GM21723 (cell line): Measurements from ENCODE around the gene PLD2.

Experiments
- ATAC-seq: cut with Tn5 transposase; IDR thresholded peaks from one replicate; pipeline ENCODE4 v1.9.1; 2021; ENCODE audit warnings: mild to moderate bottlenecking, moderate library complexity; ENCODE audit not compliant: unreplicated experiment

PLD2 gene

GRCh38 chr17:4833941-4834680, 27.2 kb downstream of the PLD2 start:
- no peak for ATAC-seq

GRCh38 chr17:4834681-4835020, 27.7 kb downstream of the PLD2 start:
- no peak for ATAC-seq

GRCh38 chr17:4836221-4836620, 29.3 kb downstream of the PLD2 start:
- no peak for ATAC-seq

- no peak for ATAC-seq
Observed at GRCh38 chr17:4837471-4838308, 30.7 kb downstream of the PLD2 start.

- ATAC-seq = no peak
Observed at GRCh38 chr17:4838309-4838785, 31.4 kb downstream of the PLD2 start.

GRCh38 chr17:4839221-4839620, 32.3 kb downstream of the PLD2 start:
- ATAC-seq = no peak

GRCh38 chr17:4839965-4840892, 33.3 kb downstream of the PLD2 start:
- ATAC-seq = no peak

- no peak for ATAC-seq
Observed at GRCh38 chr17:4840893-4841242, 33.9 kb downstream of the PLD2 start.

GRCh38 chr17:4842376-4842775, 35.4 kb downstream of the PLD2 start:
- no peak for ATAC-seq

- ATAC-seq = no peak
Observed at GRCh38 chr17:4843321-4844000, 36.5 kb downstream of the PLD2 start.

GRCh38 chr17:4845118-4845517, 38.2 kb downstream of the PLD2 start:
- no peak for ATAC-seq

- no peak for ATAC-seq
Observed at GRCh38 chr17:4846635-4847390, 39.9 kb downstream of the PLD2 start.

- ATAC-seq = no peak
Observed at GRCh38 chr17:4849011-4849536, 42.1 kb downstream of the PLD2 start.

GRCh38 chr17:4850246-4850645, 43.3 kb downstream of the PLD2 start:
- no peak for ATAC-seq

GRCh38 chr17:4851084-4851483, 44.1 kb downstream of the PLD2 start:
- no peak for ATAC-seq

GRCh38 chr17:4852567-4853207, 45.7 kb downstream of the PLD2 start:
- no peak for ATAC-seq

GRCh38 chr17:4853208-4853671, 46.3 kb downstream of the PLD2 start:
- no peak for ATAC-seq

- no peak for ATAC-seq
Observed at GRCh38 chr17:4854111-4854681, 47.2 kb downstream of the PLD2 start.
